ENCODE measurements around the gene CFAP97D1. TPM values are rescaled to one million over a fixed set of nuclear protein-coding genes. Genes with fewer than 3 reads are reported as not detected.

The CFAP97D1 gene
- polyA plus RNA-seq, 1 experiment, result 0.02 TPM

- Histone ChIP-seq H3K27ac (ENCODE audit: low read depth, low read length) (no peak overlapping the region), H3K9me3 (ENCODE audit: control insufficient read depth, insufficient read depth, low read length) (no peaks in the 10 kb centered on the region), H3K4me3 (ENCODE audit: low read depth, low read length) (no peak overlapping the region), H3K27me3 (ENCODE audit: control insufficient read depth, insufficient read depth, low read length) (peaks cover 26% of the 10 kb centered on the region)
- no peak for TF ChIP-seq CTCF (IDR thresholded peaks at IDR 0.05; ENCODE audit: low read depth, low read length)
- DNase-seq (ENCODE audit: low read depth, low spot score), result no peak
- POLR2A ChIA-PET, result no interaction called here
- CTCF ChIA-PET, result no interaction called here
Observed at GRCh38 chr17:43753493-43754129, 26.6 kb upstream of the CFAP97D1 start.

- Histone ChIP-seq H3K4me3 (ENCODE audit: low read depth, low read length) (peak overlapping the region; percentile 31; the same call in 1 of the 2 replicates), H3K27me3 (ENCODE audit: control insufficient read depth, insufficient read depth, low read length) (peaks cover 33% of the 10 kb centered on the region), H3K9me3 (ENCODE audit: control insufficient read depth, insufficient read depth, low read length) (no peaks in the 10 kb centered on the region), H3K27ac (ENCODE audit: low read depth, low read length) (no peak overlapping the region)
- DNase-seq (ENCODE audit: low read depth, low spot score), result no peak
- no peak for TF ChIP-seq CTCF (IDR thresholded peaks at IDR 0.05; ENCODE audit: low read depth, low read length)
- POLR2A ChIA-PET, result no interaction called here
- CTCF ChIA-PET, result interaction anchor here (1.7 to 14.0 kb wide), 2 partner anchors 11 to 58 kb away, joined by 5 to 515 read pairs; no protein-coding TSS in a partner anchor
Observed at GRCh38 chr17:43754947-43755346, 25.3 kb upstream of the CFAP97D1 start.

GRCh38 chr17:43755389-43755875, 24.8 kb upstream of the CFAP97D1 start:
- no peak for TF ChIP-seq CTCF (IDR thresholded peaks at IDR 0.05; ENCODE audit: low read depth, low read length)
- H3K27ac ChIP-seq (ENCODE audit: low read depth, low read length), result no peak overlapping the region
- DNase-seq (ENCODE audit: low read depth, low spot score), result no peak
- peak overlapping the region; percentile 31; the same call in 1 of the 2 replicates for H3K4me3 ChIP-seq (ENCODE audit: low read depth, low read length)
- CTCF ChIA-PET, result interaction anchor here (1.7 to 14.0 kb wide), 2 partner anchors 11 to 59 kb away, joined by 5 to 515 read pairs; no protein-coding TSS in a partner anchor
- POLR2A ChIA-PET, result interaction anchor here (0.6 kb wide), 2 partner anchors 64 to 225 kb away, joined by 3 to 4 read pairs; no protein-coding TSS in a partner anchor
- peaks cover 33% of the 10 kb centered on the region for H3K27me3 ChIP-seq (ENCODE audit: control insufficient read depth, insufficient read depth, low read length)
- no peaks in the 10 kb centered on the region for H3K9me3 ChIP-seq (ENCODE audit: control insufficient read depth, insufficient read depth, low read length)

GRCh38 chr17:43756201-43756600, 24.0 kb upstream of the CFAP97D1 start:
- Histone ChIP-seq H3K27me3 (ENCODE audit: control insufficient read depth, insufficient read depth, low read length) (peaks cover 33% of the 10 kb centered on the region), H3K9me3 (ENCODE audit: control insufficient read depth, insufficient read depth, low read length) (no peaks in the 10 kb centered on the region), H3K4me3 (ENCODE audit: low read depth, low read length) (no peak overlapping the region), H3K27ac (ENCODE audit: low read depth, low read length) (peak overlapping the region; percentile 21)
- POLR2A ChIA-PET, result no interaction called here
- CTCF ChIA-PET, result interaction anchor here (1.5 to 14.0 kb wide), 3 partner anchors 10 to 180 kb away, joined by 5 to 515 read pairs (median 5); no protein-coding TSS in a partner anchor
- no peak for TF ChIP-seq CTCF (IDR thresholded peaks at IDR 0.05; ENCODE audit: low read depth, low read length)
- no peak for DNase-seq (ENCODE audit: low read depth, low spot score)

DNA sequence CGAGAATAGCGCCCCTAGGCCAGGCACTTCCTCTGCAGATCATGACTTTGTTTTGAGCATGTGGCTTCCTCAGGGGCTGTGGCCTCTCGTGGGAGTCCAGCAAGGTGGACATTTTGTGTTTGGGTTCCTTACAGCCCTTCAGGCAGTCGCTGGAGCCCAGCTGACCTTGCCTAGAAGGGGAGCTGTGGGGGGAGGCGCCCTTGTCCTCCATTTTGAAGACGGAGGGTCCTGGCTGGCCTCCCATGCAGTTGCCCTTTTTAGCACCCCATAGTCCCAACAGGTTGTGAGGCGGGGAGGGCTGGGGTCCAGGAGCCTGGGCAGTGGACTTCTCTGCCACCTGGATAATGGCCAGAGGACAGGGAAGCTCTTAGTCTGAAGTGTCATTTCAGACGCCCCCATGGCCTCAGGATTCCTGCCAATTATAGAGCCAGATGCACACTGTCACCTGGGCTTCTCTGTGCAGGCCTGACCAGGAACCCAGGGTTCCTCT, 23.0 kb upstream of the CFAP97D1 start:
- POLR2A ChIA-PET, result no interaction called here
- CTCF ChIA-PET, result interaction anchor here (1.5 to 14.0 kb wide), 2 partner anchors 60 to 181 kb away, joined by 5 to 515 read pairs; no protein-coding TSS in a partner anchor
- no peak for DNase-seq (ENCODE audit: low read depth, low spot score)
- Histone ChIP-seq H3K9me3 (ENCODE audit: control insufficient read depth, insufficient read depth, low read length) (no peaks in the 10 kb centered on the region), H3K27me3 (ENCODE audit: control insufficient read depth, insufficient read depth, low read length) (peaks cover 33% of the 10 kb centered on the region), H3K27ac (ENCODE audit: low read depth, low read length) (no peak overlapping the region), H3K4me3 (ENCODE audit: low read depth, low read length) (no peak overlapping the region)
- no peak for TF ChIP-seq CTCF (IDR thresholded peaks at IDR 0.05; ENCODE audit: low read depth, low read length)
